Neural crest cell (in vitro differentiated cells): ENCODE measurements around the gene KIF3A. TPM values are rescaled to one million over a fixed set of nuclear protein-coding genes. Genes with fewer than 3 reads are reported as not detected.

ENCODE experiments used
- DNase-seq: peaks from one replicate; pipeline ENCODE4 v3.0.0; 2021; ENCODE audit warnings: low read depth, mixed read lengths, low spot score
- H3K27ac Mint-ChIP-seq: one replicate; pipeline ENCODE4 v1.8.0; 2021; ENCODE audit warnings: mild to moderate bottlenecking, mixed read lengths; ENCODE audit not compliant: unreplicated experiment
- H3K27me3 Mint-ChIP-seq: 2 replicates; pipeline ENCODE4 v1.8.0; 2021; ENCODE audit warnings: low read depth, mild to moderate bottlenecking, mixed read lengths
- H3K36me3 Mint-ChIP-seq: 2 replicates; pipeline ENCODE4 v1.8.0; 2021; ENCODE audit warnings: low read depth, mild to moderate bottlenecking, mixed read lengths
- H3K4me1 Mint-ChIP-seq: 2 replicates; pipeline ENCODE4 v1.8.0; 2021; ENCODE audit warnings: mixed read lengths
- H3K4me3 Mint-ChIP-seq: one replicate; pipeline ENCODE4 v1.8.0; 2021; ENCODE audit warnings: mild to moderate bottlenecking, mixed read lengths
- H3K9me3 Mint-ChIP-seq: 2 replicates; pipeline ENCODE4 v1.8.0; 2021; ENCODE audit warnings: mixed read lengths
- CTCF ChIP-seq: fragments of 200-600 bp; sonication (generic); conservative IDR thresholded peaks from 2 replicates; pipeline ENCODE4 v1.5.0; 2021; ENCODE audit warnings: antibody characterized with exemption, mild to moderate bottlenecking
- total RNA-seq: library from RNA; stranded (reverse); gene quantifications from 2 replicates; pipeline ENCODE4 v1.2.1, GENCODE V29; 2021

KIF3A gene
- total RNA-seq, 1 donor from 2014 or later, result 23.8 TPM

- H3K9me3 Mint-ChIP-seq, result peaks cover 3% of the 10 kb centered on the region
- TF ChIP-seq CTCF, result no peak
- H3K27me3 Mint-ChIP-seq, result peaks cover 65% of the 10 kb centered on the region
- H3K4me3 Mint-ChIP-seq, result no peak overlapping the region
- H3K36me3 Mint-ChIP-seq, result no peaks in the 10 kb centered on the region
- H3K4me1 Mint-ChIP-seq, result peaks cover 17% of the 10 kb centered on the region
- no peak for DNase-seq
- no peak overlapping the region for H3K27ac Mint-ChIP-seq
Observed at GRCh38 chr5:132742158-132742557, 4.8 kb upstream of the KIF3A start.

DNA sequence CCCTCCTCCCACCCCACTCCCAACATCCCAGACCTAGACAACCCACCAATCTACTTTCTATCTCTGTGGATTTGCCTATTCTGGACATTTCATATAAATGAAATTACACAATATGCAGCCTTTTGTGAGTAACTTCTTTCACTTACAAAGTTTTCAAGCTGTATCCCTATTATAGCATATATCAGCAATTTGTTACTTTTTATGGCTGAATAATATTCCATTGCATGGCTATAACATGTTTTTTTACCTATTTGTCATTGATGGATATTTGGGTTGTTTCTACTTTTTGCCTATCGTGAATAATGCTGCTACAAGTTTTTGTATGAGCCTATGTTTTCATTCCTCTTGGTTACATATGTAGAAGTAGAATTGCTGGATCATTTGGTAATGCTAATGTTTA is 1.9 kb upstream of the KIF3A start:
- no peak for DNase-seq
- Mint-ChIP-seq H3K36me3 (no peaks in the 10 kb centered on the region), H3K4me3 (no peak overlapping the region), H3K9me3 (peaks cover 3% of the 10 kb centered on the region), H3K27me3 (peaks cover 38% of the 10 kb centered on the region), H3K27ac (no peak overlapping the region), H3K4me1 (peaks cover 41% of the 10 kb centered on the region)
- no peak for TF ChIP-seq CTCF

DNA sequence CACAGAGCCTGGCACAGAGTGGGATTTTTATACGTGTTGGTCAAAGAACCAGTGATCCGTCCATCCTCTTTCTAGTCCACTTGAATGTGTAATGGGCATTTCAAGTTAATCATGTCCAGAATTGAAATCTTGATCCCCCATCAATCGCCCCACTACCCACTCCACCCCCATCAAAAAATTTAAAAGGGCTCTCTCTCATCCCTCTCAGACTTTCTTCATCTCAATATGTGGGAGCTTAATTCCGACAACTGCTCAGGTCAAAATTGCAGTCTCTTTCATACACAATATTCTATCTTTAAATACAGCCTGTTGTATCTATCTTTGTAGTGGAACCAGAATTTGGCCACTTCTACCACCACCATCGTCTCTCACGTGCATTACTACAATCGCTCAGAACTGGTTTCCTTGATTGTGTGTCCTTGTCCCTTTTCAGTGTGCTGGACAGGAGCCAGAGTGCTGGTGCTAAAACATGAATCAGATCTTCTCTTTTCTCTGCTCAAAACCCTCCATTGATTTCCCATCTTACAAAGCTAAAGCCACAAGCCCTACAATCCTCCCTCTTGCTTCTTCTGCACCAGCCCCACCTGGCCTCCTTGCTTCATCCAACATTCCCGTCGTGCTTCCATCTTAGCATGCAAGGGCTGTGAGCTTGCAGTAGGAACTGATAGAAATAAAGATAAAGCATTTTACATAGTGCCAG is 786 bp upstream of the KIF3A start:
- H3K9me3 Mint-ChIP-seq, result peaks cover 2% of the 10 kb centered on the region
- peak overlapping the region; percentile 95 for H3K4me3 Mint-ChIP-seq
- TF ChIP-seq CTCF, result no peak
- peaks cover 34% of the 10 kb centered on the region for H3K27me3 Mint-ChIP-seq
- peaks cover 44% of the 10 kb centered on the region for H3K4me1 Mint-ChIP-seq
- H3K36me3 Mint-ChIP-seq, result no peaks in the 10 kb centered on the region
- no peak for DNase-seq
- H3K27ac Mint-ChIP-seq, result no peak overlapping the region

GRCh38 chr5:132734687-132735086 is 2.7 kb downstream of the KIF3A start:
- peak overlapping the region; percentile 78 for H3K4me3 Mint-ChIP-seq
- H3K27ac Mint-ChIP-seq, result no peak overlapping the region
- H3K36me3 Mint-ChIP-seq, result no peaks in the 10 kb centered on the region
- H3K4me1 Mint-ChIP-seq, result peaks cover 39% of the 10 kb centered on the region
- no peak for DNase-seq
- peaks cover 15% of the 10 kb centered on the region for H3K27me3 Mint-ChIP-seq
- TF ChIP-seq CTCF, result no peak
- no peaks in the 10 kb centered on the region for H3K9me3 Mint-ChIP-seq

DNA sequence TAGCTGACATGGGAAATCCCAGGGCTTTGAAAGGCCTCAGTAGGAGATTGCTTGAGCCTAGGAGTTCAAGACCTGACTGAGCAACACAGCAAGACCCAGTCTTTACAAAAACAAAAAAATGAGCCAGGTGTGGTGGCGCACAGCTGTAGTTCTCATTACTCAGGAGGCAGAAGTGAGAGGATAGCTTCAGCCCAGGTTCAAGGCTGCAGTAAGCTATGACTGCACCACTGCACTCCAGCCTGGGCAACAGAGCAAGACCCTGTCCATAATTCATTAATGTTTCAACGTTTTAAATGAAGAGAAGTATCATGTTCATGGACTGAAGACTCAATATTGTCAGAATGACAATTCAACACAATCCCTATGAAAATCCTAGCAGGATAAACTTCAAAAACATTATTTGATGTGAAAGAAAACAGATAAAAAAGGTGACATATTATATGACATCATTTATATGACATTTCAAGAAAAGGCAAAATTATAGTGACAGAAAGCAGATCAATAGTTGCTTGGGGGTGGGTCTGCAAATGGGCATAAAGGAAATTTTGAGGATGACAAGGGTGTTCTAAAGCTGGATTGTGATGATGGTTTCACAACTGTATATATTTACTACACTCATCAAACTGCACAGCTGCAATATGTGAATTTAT is 3.7 kb downstream of the KIF3A start:
- TF ChIP-seq CTCF, result no peak
- Mint-ChIP-seq H3K4me1 (peaks cover 39% of the 10 kb centered on the region), H3K9me3 (no peaks in the 10 kb centered on the region), H3K36me3 (no peaks in the 10 kb centered on the region), H3K27ac (no peak overlapping the region), H3K27me3 (peaks cover 6% of the 10 kb centered on the region), H3K4me3 (no peak overlapping the region)
- DNase-seq, result no peak
